HepG2 (cell line): ENCODE data around the gene KANSL1L. TPM values are rescaled to one million over a fixed set of nuclear protein-coding genes. Genes with fewer than 3 reads are reported as not detected.

Experiments used
- ATAC-seq: fragments of 200-7000 bp; cut with Tn5 transposase; 3 replicates; pipeline ENCODE4 v1.9.1; 2020; ENCODE audit warnings: mild to moderate bottlenecking, moderate library complexity
- BruUV-seq: library from RNA; stranded (reverse); fragments of 400-500 nt; replicated peaks from 2 replicates; lab custom pipeline; 2021; lab: Mats Ljungman, UMichigan
- CTCF ChIA-PET: fragments of 300-600 bp; formaldehyde crosslinking; extraction: SDS; loops from one replicate; lab custom pipeline; 2021; ENCODE audit warnings: low total read pairs, inconsistent platforms, low intra/inter-chr PET ratio; lab: Yijun Ruan, JAX
- POLR2A ChIA-PET: fragments of 350-600 bp; sonication (Branson Sonifier 250); formaldehyde crosslinking; loops from one replicate; lab custom pipeline; 2020; ENCODE audit warnings: antibody characterized with exemption, inconsistent platforms; lab: Yijun Ruan, JAX
- DNase-seq: peaks from one replicate; pipeline ENCODE4 v3.0.0-alpha.2; 2015; ENCODE audit warnings: low spot score
- FAIRE-seq: peaks from 3 replicates; lab custom pipeline; 2011; peaks lifted over from hg19 to GRCh38; lab: Jason Lieb, UNC
- H2AFZ ChIP-seq: one replicate; pipeline ENCODE4 v1.6.1; 2011; ENCODE audit warnings: low read length, inconsistent platforms
- H3K27ac ChIP-seq: fragments of 300-600 bp; 3 replicates; pipeline ENCODE4 v1.8.0; 2011; ENCODE audit warnings: mixed run types, mild to moderate bottlenecking, mixed read lengths, low read length, inconsistent platforms; ENCODE audit not compliant: insufficient read depth; ENCODE audit errors: extremely low read length
- H3K27me3 ChIP-seq, 2 experiments: fragments of 200-600 bp in 1 of 2; 2 replicates in 1 of 2; 3 replicates in 1 of 2; pipeline versions ENCODE4 v1.6.0 to v1.8.0; 2011; ENCODE audit warnings: low read length in 2 of 2, mild to moderate bottlenecking in 2 of 2, moderate library complexity in 2 of 2, inconsistent platforms in 1 of 2; ENCODE audit not compliant: insufficient read depth in 2 of 2, control insufficient read depth in 1 of 2
- H3K36me3 ChIP-seq, 2 experiments: fragments of 200-600 bp in 1 of 2; replicated peaks in 1 of 2; 2 replicates in 1 of 2; 3 replicates in 1 of 2; pipeline versions ENCODE4 v1.5.1 to v1.8.0; 2011; ENCODE audit warnings: low read length in 2 of 2, inconsistent platforms in 1 of 2; ENCODE audit not compliant: insufficient read depth in 2 of 2, control insufficient read depth in 1 of 2
- H3K4me1 ChIP-seq: 2 replicates; pipeline ENCODE4 v1.5.1; 2012; ENCODE audit warnings: low read length, inconsistent platforms; ENCODE audit not compliant: insufficient read depth
- H3K4me2 ChIP-seq: 2 replicates; pipeline ENCODE4 v1.6.0; 2011; ENCODE audit warnings: low read depth, low read length, inconsistent platforms
- H3K4me3 ChIP-seq, 3 experiments: fragments of 200-600 bp in 1 of 3; sonication (generic), shearing (Covaris generic) in 1 of 3; replicated peaks in 1 of 3; 2 replicates each; pipeline ENCODE4 v1.5.1; 2011 to 2016; ENCODE audit warnings: low read length in 3 of 3, inconsistent platforms in 2 of 3, low read depth in 2 of 3, mild to moderate bottlenecking in 2 of 3, control low read depth in 1 of 3, mixed read lengths in 1 of 3; ENCODE audit not compliant: insufficient read depth in 1 of 3
- H3K79me2 ChIP-seq: one replicate; pipeline ENCODE4 v1.6.1; 2011; ENCODE audit warnings: low read length, inconsistent platforms; ENCODE audit not compliant: insufficient read depth
- H3K9ac ChIP-seq: 2 replicates; pipeline ENCODE4 v1.6.0; 2011; ENCODE audit warnings: mild to moderate bottlenecking, low read depth, low read length, inconsistent platforms; ENCODE audit not compliant: insufficient read depth
- H3K9me3 ChIP-seq: 2 replicates; pipeline ENCODE4 v1.5.1; 2012; ENCODE audit warnings: mild to moderate bottlenecking, low read length
- H4K20me1 ChIP-seq: 2 replicates; pipeline ENCODE4 v1.6.0; 2011; ENCODE audit warnings: inconsistent platforms, mild to moderate bottlenecking, low read length, moderate library complexity; ENCODE audit not compliant: insufficient read depth
- MAZ ChIP-seq, 2 experiments: sonication (generic) in 1 of 2; formaldehyde crosslinking in 1 of 2; IDR thresholded peaks; 2 replicates each; pipeline versions ENCODE4 v1.5.0 to v1.6.1; 2012 to 2020; ENCODE audit warnings: low read depth in 2 of 2, mild to moderate bottlenecking in 2 of 2, borderline replicate concordance in 1 of 2, improper control_type of control experiment in 1 of 2, low read length in 1 of 2, missing genetic modification reagents in 1 of 2, moderate library complexity in 1 of 2
- NR2F6 ChIP-seq, 2 experiments: IDR thresholded peaks; 2 replicates each; pipeline ENCODE4 v1.6.1; 2016; ENCODE audit warnings: antibody characterized with exemption in 1 of 2, mild to moderate bottlenecking in 1 of 2
- WIZ ChIP-seq: sonication (generic); formaldehyde crosslinking; IDR thresholded peaks from 2 replicates; pipeline ENCODE4 v1.5.1; 2020; ENCODE audit warnings: mild to moderate bottlenecking, missing genetic modification reagents
- ZNF614 ChIP-seq: IDR thresholded peaks from 2 replicates; pipeline ENCODE4 v1.6.1; 2018; ENCODE audit warnings: missing biosample characterization, missing genetic modification reagents, inconsistent platforms, borderline replicate concordance
- WGBS: methylation state at CpG from one replicate; pipeline ENCODE4 v1.1.6; 2017; ENCODE audit warnings: low lambda C conversion rate; 5-methylcytosine and 5-hydroxymethylcytosine counted together
- in situ Hi-C: cut with HindIII; loops from 2 replicates; pipeline ENCODE4 v1.10.0; 2017; ENCODE audit warnings: low pct_unique_long_range_greater_than_20kb; ENCODE audit not compliant: extremely low pct_ligation_motif_present
- intact Hi-C: fragments of 100-400 bp; cut with micrococcal nuclease; formaldehyde crosslinking; loops from one replicate; pipeline ENCODE4 v1.10.0; 2022; ENCODE audit not compliant: unreplicated experiment
- polyA plus RNA-seq, 8 experiments: library from polyadenylated mRNA; depleted of rRNA in 3 of 8; stranded (reverse) in 7 of 8; unstranded in 1 of 8; fragments of >200 nt; fragmentation: Illumina TruSeq in 4 of 8; extraction: Trizol in 4 of 8; gene quantifications; 2 replicates each; pipeline versions ENCODE4 v1.2.1 to v1.2.3, GENCODE V29; 2011 to 2016; ENCODE audit warnings: low read depth in 4 of 8, missing spikeins in 1 of 8, mixed read lengths in 1 of 8; ENCODE audit not compliant: insufficient read depth in 1 of 8
- total RNA-seq, 5 experiments: library from RNA; depleted of rRNA; stranded (reverse); fragments of >200 nt; fragmentation: Illumina TruSeq; extraction: Trizol; gene quantifications; 2 replicates each; pipeline ENCODE4 v1.2.3, GENCODE V29; 2016; ENCODE audit warnings: low read depth in 1 of 5
- TF ChIP-seq, protein P1 (sequence below): conservative IDR thresholded peaks from 2 replicates; pipeline ENCODE4 v1.6.1; 2018; ENCODE audit warnings: missing genetic modification reagents
- TF ChIP-seq, protein P2 (sequence below): sonication (generic); formaldehyde crosslinking; IDR thresholded peaks from 2 replicates; pipeline ENCODE4 v1.4.0; 2020; ENCODE audit warnings: mild to moderate bottlenecking, missing genetic modification reagents

Gene KANSL1L
- total and polyA plus RNA-seq, 2 of the 13 experiments (the other 11 are each of a cell fraction or from before 2014, with no cell fraction given): 5.4 to 10.3 TPM

DNA sequence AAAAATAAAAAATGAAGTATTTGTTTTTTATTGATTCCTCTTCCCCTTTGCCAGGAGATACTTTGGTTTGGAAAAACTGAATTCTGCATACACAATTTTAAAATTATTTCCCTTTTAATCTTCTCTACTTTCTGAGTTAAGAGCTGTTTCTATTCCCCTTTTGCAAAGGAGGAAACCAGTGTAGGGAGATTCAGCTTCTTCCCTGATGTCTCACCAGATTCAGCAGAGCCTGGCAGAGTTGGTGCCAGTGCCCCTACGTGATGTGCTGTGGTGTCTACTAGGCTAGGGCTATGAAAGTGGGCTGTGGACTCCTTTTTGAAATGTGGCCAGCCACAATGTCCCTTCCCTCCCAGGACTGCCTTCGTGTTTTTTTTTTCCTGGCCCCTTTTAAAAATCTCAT lies 166.3 kb downstream of the KANSL1L start:
- Histone ChIP-seq H3K27me3 (no peaks in the 10 kb centered on the region; a peak in 1 of 5 replicates), H3K27ac (no peak overlapping the region), H3K4me1 (peaks cover 57% of the 10 kb centered on the region), H3K9me3 (no peaks in the 10 kb centered on the region), H4K20me1 (peaks cover 23% of the 10 kb centered on the region), H3K36me3 (peaks cover 2 to 14% of the 10 kb centered on the region in 2 experiments), H3K4me2 (peak overlapping the region; percentile 86), H3K9ac (no peak overlapping the region; the same call in 1 of the 2 replicates), H3K4me3 (no peak overlapping the region), H2AFZ (no peak overlapping the region), H3K79me2 (peaks cover 72% of the 10 kb centered on the region)
- TF ChIP-seq, protein P1, sequence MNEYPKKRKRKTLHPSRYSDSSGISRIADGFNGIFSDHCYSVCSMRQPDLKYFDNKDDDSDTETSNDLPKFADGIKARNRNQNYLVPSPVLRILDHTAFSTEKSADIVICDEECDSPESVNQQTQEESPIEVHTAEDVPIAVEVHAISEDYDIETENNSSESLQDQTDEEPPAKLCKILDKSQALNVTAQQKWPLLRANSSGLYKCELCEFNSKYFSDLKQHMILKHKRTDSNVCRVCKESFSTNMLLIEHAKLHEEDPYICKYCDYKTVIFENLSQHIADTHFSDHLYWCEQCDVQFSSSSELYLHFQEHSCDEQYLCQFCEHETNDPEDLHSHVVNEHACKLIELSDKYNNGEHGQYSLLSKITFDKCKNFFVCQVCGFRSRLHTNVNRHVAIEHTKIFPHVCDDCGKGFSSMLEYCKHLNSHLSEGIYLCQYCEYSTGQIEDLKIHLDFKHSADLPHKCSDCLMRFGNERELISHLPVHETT: no peak
- no peak for TF ChIP-seq ZNF614 (CRISPR knock-in tag)
- no peak for TF ChIP-seq WIZ (CRISPR knock-in tag)
- no peak for TF ChIP-seq NR2F6 (IDR thresholded peaks at IDR 0.05)
- no peak for TF ChIP-seq NR2F6 (CRISPR knock-in tag; IDR thresholded peaks at IDR 0.05)
- TF ChIP-seq, protein P2, sequence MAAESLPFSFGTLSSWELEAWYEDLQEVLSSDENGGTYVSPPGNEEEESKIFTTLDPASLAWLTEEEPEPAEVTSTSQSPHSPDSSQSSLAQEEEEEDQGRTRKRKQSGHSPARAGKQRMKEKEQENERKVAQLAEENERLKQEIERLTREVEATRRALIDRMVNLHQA (CRISPR knock-in tag): no peak
- no peak for TF ChIP-seq MAZ (IDR thresholded peaks at IDR 0.05; ENCODE audit: borderline replicate concordance, low read depth, low read length)
- no peak for TF ChIP-seq MAZ (CRISPR knock-in tag; IDR thresholded peaks at IDR 0.05; ENCODE audit: low read depth)
- BruUV-seq: no TSS peak
- DNase-seq (no peak), FAIRE-seq (no peak), ATAC-seq (no peak)
- intact Hi-C loops: no loop called here
- CTCF ChIA-PET: no interaction called here
- POLR2A ChIA-PET: interaction anchor here (1.3 kb wide), 1 partner anchor 166 kb away, joined by 4 read pairs; the partner anchor contains the start of gene KANSL1L
- 92% methylated on average over 2 of the region's 2 CpGs for WGBS
- in situ Hi-C loops: no loop called here
